Psoas muscle (tissue), 8 donors: ENCODE measurements around the gene CLDN2. TPM values are rescaled to one million over a fixed set of nuclear protein-coding genes. Genes with fewer than 3 reads are reported as not detected.
"Not testable (repeated sequence)": the region's sequence is repeated elsewhere in the genome, so short reads cannot be mapped to it uniquely, and the experiment has no call there.

ENCODE experiments used
- ATAC-seq, 4 donors: fragments of 200-7000 bp; cut with Tn5 transposase; one replicate each; pipeline ENCODE4 v1.9.1; 2020; ENCODE audit warnings: moderate library complexity in 3 of 4, mild to moderate bottlenecking in 2 of 4
- DNase-seq, 2 donors: peaks; one replicate each; pipeline ENCODE4 v3.0.0-alpha.2; 2020
- H3K27ac ChIP-seq: fragments of 200-600 bp; one replicate; pipeline ENCODE4 v1.8.0; 2022
- H3K27me3 ChIP-seq, 3 donors: fragments of 200-600 bp in 1 of 3; one replicate each; pipeline versions ENCODE4 v1.6.1 to v1.8.0; 2013 to 2022; ENCODE audit warnings: low read length in 2 of 3, mild to moderate bottlenecking in 2 of 3, moderate library complexity in 1 of 3; ENCODE audit not compliant: insufficient read depth in 3 of 3
- H3K36me3 ChIP-seq, 2 donors: fragments of 200-600 bp in 1 of 2; one replicate each; pipeline versions ENCODE4 v1.6.1 to v1.8.0; 2013 to 2022; ENCODE audit warnings: low read depth in 1 of 2, mild to moderate bottlenecking in 1 of 2, moderate library complexity in 1 of 2; ENCODE audit not compliant: insufficient read depth in 1 of 2
- H3K4me1 ChIP-seq: fragments of 200-600 bp; one replicate; pipeline ENCODE4 v1.8.0; 2022
- H3K4me3 ChIP-seq: fragments of 200-600 bp; one replicate; pipeline ENCODE4 v1.8.0; 2022; ENCODE audit warnings: mild to moderate bottlenecking
- H3K9me3 ChIP-seq: fragments of 200-600 bp; one replicate; pipeline ENCODE4 v1.8.0; 2022
- WGBS, 3 donors: extraction: QIAGEN DNeasy Blood & Tissue Kit; methylation state at CpG; one replicate each; pipeline versions ENCODE4 v1.1.6 to v1.1.7; 2013; 5-methylcytosine and 5-hydroxymethylcytosine counted together
- intact Hi-C, 2 donors: fragments of 100-400 bp; cut with DNase I; formaldehyde crosslinking; loops; one replicate each; pipeline versions ENCODE4 v1.11.0 to v1.14.2; 2022
- polyA plus RNA-seq, 3 donors: library from polyadenylated mRNA; stranded (reverse); fragments of 200-250 nt; gene quantifications; one replicate each; pipeline ENCODE4 v1.2.3, GENCODE V29; 2013
- total RNA-seq, 4 donors: library from RNA; stranded (reverse); fragmentation: NEBNext Ultra II Directional in 2 of 4; extraction: Animal tissue kit (Norgen Biotek cat#: 25700) in 2 of 4; gene quantifications; one replicate each; pipeline versions ENCODE4 v1.2.1 to v1.2.4, GENCODE V29; 2021 to 2023
- TF ChIP-seq, protein P1 (sequence below): fragments of 200-600 bp; IDR thresholded peaks from one replicate; pipeline ENCODE4 v1.8.0; 2022; ENCODE audit warnings: antibody characterized with exemption
- donor health status: healthy with polysubstance abuse.
- donor health status: DM: no; HTN: no; CAD: no; lungs with moderate emphysema.
- donor health status: Bipolar disorder and iron deficiency.
- donor health status: healthy.
- donor health status: DM: yes; HTN: yes; CAD: no.
- donor health status: DM: no; HTN: no; CAD: no.
- donor health status: DM: no; HTN: no; CAD: no.
- donor health status: DM: yes; HTN: yes; CAD: no.

Gene CLDN2
- total and polyA plus RNA-seq, 7 donors: 0.03 to 0.15 (median 0.07) TPM; not detected in 3

GRCh38 chrX:106963111-106963510 is 42.9 kb downstream of the CLDN2 start:
- intact Hi-C loops: no loop called here
- Histone ChIP-seq H3K27ac (no peak overlapping the region), H3K4me1 (no peaks in the 10 kb centered on the region), H3K9me3 (no peaks in the 10 kb centered on the region), H3K27me3 (peaks cover 0 to 23% (median 0%) of the 10 kb centered on the region in 3 donors), H3K36me3 (peaks cover 0 to 10% of the 10 kb centered on the region in 2 donors), H3K4me3 (no peak overlapping the region)
- TF ChIP-seq, protein P1, sequence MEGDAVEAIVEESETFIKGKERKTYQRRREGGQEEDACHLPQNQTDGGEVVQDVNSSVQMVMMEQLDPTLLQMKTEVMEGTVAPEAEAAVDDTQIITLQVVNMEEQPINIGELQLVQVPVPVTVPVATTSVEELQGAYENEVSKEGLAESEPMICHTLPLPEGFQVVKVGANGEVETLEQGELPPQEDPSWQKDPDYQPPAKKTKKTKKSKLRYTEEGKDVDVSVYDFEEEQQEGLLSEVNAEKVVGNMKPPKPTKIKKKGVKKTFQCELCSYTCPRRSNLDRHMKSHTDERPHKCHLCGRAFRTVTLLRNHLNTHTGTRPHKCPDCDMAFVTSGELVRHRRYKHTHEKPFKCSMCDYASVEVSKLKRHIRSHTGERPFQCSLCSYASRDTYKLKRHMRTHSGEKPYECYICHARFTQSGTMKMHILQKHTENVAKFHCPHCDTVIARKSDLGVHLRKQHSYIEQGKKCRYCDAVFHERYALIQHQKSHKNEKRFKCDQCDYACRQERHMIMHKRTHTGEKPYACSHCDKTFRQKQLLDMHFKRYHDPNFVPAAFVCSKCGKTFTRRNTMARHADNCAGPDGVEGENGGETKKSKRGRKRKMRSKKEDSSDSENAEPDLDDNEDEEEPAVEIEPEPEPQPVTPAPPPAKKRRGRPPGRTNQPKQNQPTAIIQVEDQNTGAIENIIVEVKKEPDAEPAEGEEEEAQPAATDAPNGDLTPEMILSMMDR: no peak
- no peak for ATAC-seq
- no peak for DNase-seq

DNA sequence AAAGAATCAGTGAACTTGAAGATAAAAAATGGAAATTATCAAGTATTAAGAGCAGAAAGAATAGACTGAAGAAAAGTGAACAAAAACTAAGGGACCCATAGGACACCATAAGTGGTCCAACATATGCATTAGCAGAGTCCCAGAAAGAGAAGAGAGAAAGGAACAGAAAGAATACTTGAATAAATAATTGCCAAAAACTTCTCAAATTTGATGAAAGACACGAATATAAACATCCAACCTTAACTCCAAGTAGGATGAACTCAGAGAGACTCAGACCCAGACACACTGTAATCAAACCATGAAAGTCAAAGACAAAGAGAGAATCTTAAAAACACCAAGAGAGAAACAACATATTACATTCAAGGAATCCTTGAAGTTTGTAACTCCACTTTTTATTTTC is 44.1 kb downstream of the CLDN2 start:
- peaks cover 0 to 10% of the 10 kb centered on the region in 2 donors for H3K36me3 ChIP-seq
- DNase-seq (no peak), ATAC-seq (no peak)
- H3K27me3 ChIP-seq: peaks cover 0 to 23% (median 0%) of the 10 kb centered on the region in 3 donors
- TF ChIP-seq, protein P1: no peak
- 35 to 89% (median 77%) methylated on average over 1 of the region's 1 CpG for WGBS, 3 donors
- no peaks in the 10 kb centered on the region for H3K4me1 ChIP-seq
- no peak overlapping the region for H3K4me3 ChIP-seq
- H3K27ac ChIP-seq: no peak overlapping the region
- intact Hi-C loops: no loop called here
- H3K9me3 ChIP-seq: no peaks in the 10 kb centered on the region

DNA sequence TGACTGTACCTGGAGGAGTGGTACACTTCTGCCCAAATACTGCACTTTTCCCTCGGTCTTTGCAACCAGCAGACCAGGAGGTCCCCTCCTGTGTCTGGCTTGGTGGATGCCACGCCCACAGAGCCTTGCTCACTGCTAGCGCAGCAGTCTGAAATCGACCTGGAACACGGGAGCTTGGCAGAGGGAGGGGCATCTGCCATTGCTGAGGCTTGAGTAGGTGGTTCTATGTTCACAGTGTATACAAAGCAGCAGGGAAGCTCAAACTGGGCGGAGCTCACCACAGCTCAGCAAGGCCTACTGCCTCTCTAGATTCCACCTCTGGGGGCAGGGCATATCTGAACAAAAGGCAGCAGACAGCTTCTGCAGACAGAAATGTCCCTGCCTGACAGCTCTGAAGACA is 46.3 kb downstream of the CLDN2 start:
- H3K9me3 ChIP-seq, H3K4me3 ChIP-seq, H3K27ac ChIP-seq, H3K4me1 ChIP-seq, ATAC-seq, DNase-seq, H3K36me3 ChIP-seq, intact Hi-C loops: not testable (repeated sequence)
- H3K27me3 ChIP-seq: peaks cover 0 to 14% (median 0%) of the 10 kb centered on the region in 3 donors
- 74 to 94% (median 94%) methylated on average over 4 to 6 of the region's 6 CpGs for WGBS, 3 donors

- Histone ChIP-seq H3K9me3 (no peaks in the 10 kb centered on the region), H3K4me3 (no peak overlapping the region)
- ATAC-seq: no peak
These were observed 52.7 kb downstream of the CLDN2 start for GRCh38 chrX:106972896-106973295.

DNA sequence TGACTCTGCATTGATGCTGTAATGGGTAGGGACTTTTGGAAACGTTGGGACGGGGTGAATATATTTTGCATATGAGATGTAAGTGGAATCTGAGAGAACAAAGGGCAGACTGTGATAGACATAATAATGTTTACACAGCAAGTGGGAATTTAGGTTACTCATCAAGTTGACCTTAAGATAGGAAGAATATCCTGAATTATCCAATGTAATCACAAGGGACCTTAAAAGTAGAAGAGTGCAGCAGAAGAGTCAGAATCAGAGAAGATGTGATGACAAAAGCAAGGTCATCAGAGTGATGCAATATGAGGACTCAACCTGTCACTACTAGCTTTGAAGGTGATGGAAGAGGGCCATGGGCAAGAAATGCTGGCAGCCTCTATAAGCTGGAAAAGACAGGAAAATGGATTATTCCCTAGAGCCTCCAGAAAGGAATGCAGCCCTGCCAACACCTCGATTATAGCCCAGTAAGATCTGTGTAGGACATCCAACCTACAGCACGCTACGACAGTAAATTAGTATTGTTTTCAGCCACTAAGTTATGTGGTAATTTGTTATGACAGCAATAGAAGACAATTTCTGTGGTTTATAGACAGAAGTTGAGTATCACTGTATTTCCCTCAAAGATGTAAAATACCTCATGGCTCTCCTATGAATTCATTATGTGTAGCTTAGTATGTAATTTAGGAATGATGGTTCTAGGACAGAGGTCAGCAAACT is 53.4 kb downstream of the CLDN2 start:
- Histone ChIP-seq H3K4me3 (no peak overlapping the region), H3K27me3 (peaks cover 0 to 11% (median 0%) of the 10 kb centered on the region in 3 donors), H3K4me1 (no peaks in the 10 kb centered on the region), H3K9me3 (no peaks in the 10 kb centered on the region), H3K36me3 (peaks cover 0 to 7% of the 10 kb centered on the region in 2 donors), H3K27ac (no peak overlapping the region)
- TF ChIP-seq, protein P1: no peak
- DNase-seq: no peak
- ATAC-seq: no peak
- 56 to 69% (median 68%) methylated on average over 5 of the region's 5 CpGs for WGBS, 3 donors
- intact Hi-C loops: no loop called here

More at GRCh38 chrX:106972896-106973295, 52.7 kb downstream of the CLDN2 start:
- H3K36me3 ChIP-seq: peaks cover 0 to 7% of the 10 kb centered on the region in 2 donors
- intact Hi-C loops: no loop called here
- no peak overlapping the region for H3K27ac ChIP-seq
- peaks cover 0 to 6% (median 0%) of the 10 kb centered on the region in 3 donors for H3K27me3 ChIP-seq
- TF ChIP-seq, protein P1: no peak
- no peak for DNase-seq
- H3K4me1 ChIP-seq: no peaks in the 10 kb centered on the region
